ENCODE measurements around the gene ANKRD33B.
"Not testable (repeated sequence)": the region's sequence is repeated elsewhere in the genome, so short reads cannot be mapped to it uniquely, and the experiment has no call there.

ANKRD33B gene

GRCh38 chr5:10637944-10638343, 74.1 kb downstream of the ANKRD33B start:
- Histone ChIP-seq H3K9ac (no peak overlapping the region), H3K4me1 (peaks cover 52% of the 10 kb centered on the region), H3K27me3 (no peaks in the 10 kb centered on the region), H3K4me3 (no peak overlapping the region), H3K4me2 (no peak overlapping the region), H3K36me3 (peaks cover 52% of the 10 kb centered on the region), H3K27ac (no peak overlapping the region), H3K9me3 (peaks cover 14% of the 10 kb centered on the region), H4K20me1 (peaks cover 81% of the 10 kb centered on the region)
- TF ChIP-seq Cebpa-rat (IDR thresholded peaks at IDR 0.05): no peak

GRCh38 chr5:10638723-10639122, 74.9 kb downstream of the ANKRD33B start:
- not testable (repeated sequence) for H3K9ac ChIP-seq, H3K27ac ChIP-seq, H3K27me3 ChIP-seq, H3K4me3 ChIP-seq, H3K4me2 ChIP-seq
- H4K20me1 ChIP-seq: peaks cover 86% of the 10 kb centered on the region
- peaks cover 14% of the 10 kb centered on the region for H3K9me3 ChIP-seq
- peaks cover 52% of the 10 kb centered on the region for H3K4me1 ChIP-seq
- peaks cover 55% of the 10 kb centered on the region for H3K36me3 ChIP-seq

GRCh38 chr5:10639846-10640368, 76.0 kb downstream of the ANKRD33B start:
- TF ChIP-seq Cebpa-rat (IDR thresholded peaks at IDR 0.05): no peak
- peaks cover 59% of the 10 kb centered on the region for H3K36me3 ChIP-seq
- peaks cover 14% of the 10 kb centered on the region for H3K9me3 ChIP-seq
- no peak overlapping the region for H3K4me3 ChIP-seq
- H4K20me1 ChIP-seq: peaks cover 86% of the 10 kb centered on the region
- peaks cover 52% of the 10 kb centered on the region for H3K4me1 ChIP-seq
- H3K27me3 ChIP-seq: no peaks in the 10 kb centered on the region
- H3K27ac ChIP-seq: no peak overlapping the region
- no peak overlapping the region for H3K4me2 ChIP-seq
- H3K9ac ChIP-seq: no peak overlapping the region

GRCh38 chr5:10642367-10642766, 78.5 kb downstream of the ANKRD33B start:
- H4K20me1 ChIP-seq: peaks cover 86% of the 10 kb centered on the region

GRCh38 chr5:10644192-10644591, 80.3 kb downstream of the ANKRD33B start:
- H3K9me3 ChIP-seq: peaks cover 18% of the 10 kb centered on the region; the same call in 1 of the 2 replicates
- H3K4me3 ChIP-seq: no peak overlapping the region
- H3K36me3 ChIP-seq: peaks cover 75% of the 10 kb centered on the region
- peak overlapping the region; percentile 31; the same call in 1 of the 2 replicates for H3K27ac ChIP-seq
- no peaks in the 10 kb centered on the region for H3K27me3 ChIP-seq
- H3K9ac ChIP-seq: peak overlapping the region; percentile 45; the same call in 1 of the 2 replicates
- TF ChIP-seq Cebpa-rat (IDR thresholded peaks at IDR 0.05): no peak
- H3K4me2 ChIP-seq: peak overlapping the region; percentile 48
- H3K4me1 ChIP-seq: peaks cover 42% of the 10 kb centered on the region
- H4K20me1 ChIP-seq: peaks cover 82% of the 10 kb centered on the region

More at GRCh38 chr5:10642367-10642766, 78.5 kb downstream of the ANKRD33B start:
- H3K27me3 ChIP-seq: no peaks in the 10 kb centered on the region
- H3K27ac ChIP-seq: no peak overlapping the region
- H3K4me2 ChIP-seq: no peak overlapping the region
- peaks cover 16% of the 10 kb centered on the region for H3K9me3 ChIP-seq
- no peak overlapping the region for H3K9ac ChIP-seq
- H3K4me3 ChIP-seq: no peak overlapping the region
- H3K4me1 ChIP-seq: peaks cover 42% of the 10 kb centered on the region
- H3K36me3 ChIP-seq: peaks cover 71% of the 10 kb centered on the region
- no peak for TF ChIP-seq Cebpa-rat (IDR thresholded peaks at IDR 0.05)

- Histone ChIP-seq H3K27ac (0 out of 2 replicates have a peak overlapping the region, but pooled peaks have one; percentile 31), H3K4me1 (peaks cover 42% of the 10 kb centered on the region), H3K27me3 (no peaks in the 10 kb centered on the region), H4K20me1 (peaks cover 83% of the 10 kb centered on the region), H3K4me2 (peak overlapping the region; percentile 48), H3K9ac (no peak overlapping the region), H3K4me3 (no peak overlapping the region), H3K36me3 (peaks cover 80% of the 10 kb centered on the region), H3K9me3 (peaks cover 24% of the 10 kb centered on the region; the same call in 1 of the 2 replicates)
- no peak for TF ChIP-seq Cebpa-rat (IDR thresholded peaks at IDR 0.05)
These were observed 81.3 kb downstream of the ANKRD33B start for GRCh38 chr5:10645146-10645545.

- Histone ChIP-seq H3K27me3 (no peaks in the 10 kb centered on the region), H3K36me3 (peaks cover 80% of the 10 kb centered on the region), H3K4me3 (no peak overlapping the region), H4K20me1 (peaks cover 78% of the 10 kb centered on the region), H3K4me2 (peak overlapping the region; percentile 48), H3K4me1 (peaks cover 42% of the 10 kb centered on the region), H3K9me3 (peaks cover 24% of the 10 kb centered on the region; the same call in 1 of the 2 replicates), H3K27ac (0 out of 2 replicates have a peak overlapping the region, but pooled peaks have one; percentile 31), H3K9ac (no peak overlapping the region)
- TF ChIP-seq Cebpa-rat (IDR thresholded peaks at IDR 0.05): no peak
These were observed 81.8 kb downstream of the ANKRD33B start for GRCh38 chr5:10645671-10646070.

- no peaks in the 10 kb centered on the region for H3K27me3 ChIP-seq
- peaks cover 83% of the 10 kb centered on the region for H3K36me3 ChIP-seq
- no peak overlapping the region for H3K27ac ChIP-seq
- no peak overlapping the region for H3K4me3 ChIP-seq
- H3K4me1 ChIP-seq: peaks cover 35% of the 10 kb centered on the region
- H3K9ac ChIP-seq: no peak overlapping the region
- H3K9me3 ChIP-seq: peaks cover 24% of the 10 kb centered on the region; the same call in 1 of the 2 replicates
- TF ChIP-seq Cebpa-rat (IDR thresholded peaks at IDR 0.05): no peak
- peaks cover 77% of the 10 kb centered on the region for H4K20me1 ChIP-seq
- H3K4me2 ChIP-seq: no peak overlapping the region
These were observed 83.8 kb downstream of the ANKRD33B start for GRCh38 chr5:10647640-10648039.

- Histone ChIP-seq H3K9ac (no peak overlapping the region), H3K27ac (no peak overlapping the region), H3K4me1 (peaks cover 21% of the 10 kb centered on the region), H3K27me3 (no peaks in the 10 kb centered on the region), H3K4me2 (no peak overlapping the region), H3K9me3 (peaks cover 24% of the 10 kb centered on the region; the same call in 1 of the 2 replicates), H4K20me1 (peaks cover 77% of the 10 kb centered on the region), H3K36me3 (peaks cover 91% of the 10 kb centered on the region), H3K4me3 (no peak overlapping the region)
- TF ChIP-seq Cebpa-rat (IDR thresholded peaks at IDR 0.05): no peak
These were observed 85.2 kb downstream of the ANKRD33B start for GRCh38 chr5:10648806-10649665.

Measured in BLaER1 (cell line).